Skeletal muscle tissue (tissue), 4 donors: ENCODE measurements around the gene FBXO28. TPM values are rescaled to one million over a fixed set of nuclear protein-coding genes. Genes with fewer than 3 reads are reported as not detected.
"Not testable (repeated sequence)": the region's sequence is repeated elsewhere in the genome, so short reads cannot be mapped to it uniquely, and the experiment has no call there.

ENCODE experiments used
- H3K27ac ChIP-seq: one replicate; pipeline ENCODE4 v1.7.0; 2013; ENCODE audit warnings: mild to moderate bottlenecking, low read depth, low read length, inconsistent platforms
- H3K27me3 ChIP-seq, 3 donors: one replicate each; pipeline ENCODE4 v1.7.0; 2013; ENCODE audit warnings: low read length in 3 of 3; ENCODE audit not compliant: control insufficient read depth in 3 of 3, insufficient read depth in 3 of 3
- H3K36me3 ChIP-seq, 3 donors: one replicate each; pipeline ENCODE4 v1.7.0; 2013; ENCODE audit warnings: low read length in 3 of 3; ENCODE audit not compliant: control insufficient read depth in 3 of 3, insufficient read depth in 3 of 3
- H3K4me1 ChIP-seq, 3 donors: one replicate each; pipeline ENCODE4 v1.7.0; 2013; ENCODE audit warnings: low read length in 3 of 3, mild to moderate bottlenecking in 3 of 3; ENCODE audit not compliant: control insufficient read depth in 3 of 3, insufficient read depth in 3 of 3
- H3K4me3 ChIP-seq, 3 donors: one replicate each; pipeline ENCODE4 v1.7.0; 2013; ENCODE audit warnings: low read length in 3 of 3
- H3K9ac ChIP-seq, 3 donors: one replicate each; pipeline ENCODE4 v1.7.0; 2013; ENCODE audit warnings: low read length in 3 of 3, mild to moderate bottlenecking in 3 of 3, moderate library complexity in 2 of 3, low read depth in 1 of 3
- H3K9me3 ChIP-seq, 3 donors: one replicate each; pipeline ENCODE4 v1.7.0; 2013; ENCODE audit warnings: low read length in 3 of 3; ENCODE audit not compliant: control insufficient read depth in 3 of 3
- total RNA-seq: library from RNA; depleted of rRNA; stranded (reverse); fragments of >200 nt; gene quantifications from one replicate; pipeline ENCODE4 v1.2.3, GENCODE V29; 2014
- donor health status: Osteomylitis.

Gene FBXO28
- total RNA-seq, 1 donor from 2014 or later: 19.3 TPM

- not testable (repeated sequence) for H3K4me1 ChIP-seq, H3K36me3 ChIP-seq, H3K9me3 ChIP-seq, H3K27me3 ChIP-seq, H3K9ac ChIP-seq, H3K27ac ChIP-seq, H3K4me3 ChIP-seq
These were observed 34.3 kb upstream of the FBXO28 start for GRCh38 chr1:224079644-224080043.

- H3K9ac ChIP-seq: no peak overlapping the region
These were observed 33.7 kb upstream of the FBXO28 start for GRCh38 chr1:224080115-224080774.

GRCh38 chr1:224081604-224082003 lies 32.3 kb upstream of the FBXO28 start:
- H3K36me3 ChIP-seq: no peaks in the 10 kb centered on the region
- no peak overlapping the region for H3K9ac ChIP-seq
- no peak overlapping the region for H3K27ac ChIP-seq
- H3K4me1 ChIP-seq: no peaks in the 10 kb centered on the region
- no peak overlapping the region for H3K4me3 ChIP-seq
- H3K27me3 ChIP-seq: peaks cover 0 to 6% (median 4%) of the 10 kb centered on the region in 3 donors
- H3K9me3 ChIP-seq: no peaks in the 10 kb centered on the region

More at GRCh38 chr1:224080115-224080774, 33.7 kb upstream of the FBXO28 start:
- no peak overlapping the region for H3K4me3 ChIP-seq
- no peak overlapping the region for H3K27ac ChIP-seq
- no peaks in the 10 kb centered on the region for H3K4me1 ChIP-seq
- no peaks in the 10 kb centered on the region for H3K36me3 ChIP-seq
- H3K9me3 ChIP-seq: no peaks in the 10 kb centered on the region
- H3K27me3 ChIP-seq: peaks cover 0 to 6% (median 4%) of the 10 kb centered on the region in 3 donors

GRCh38 chr1:224082146-224082545 lies 31.8 kb upstream of the FBXO28 start:
- H3K4me3 ChIP-seq: no peak overlapping the region
- no peak overlapping the region for H3K27ac ChIP-seq
- no peaks in the 10 kb centered on the region for H3K4me1 ChIP-seq
- H3K27me3 ChIP-seq: peaks cover 0 to 6% (median 4%) of the 10 kb centered on the region in 3 donors
- no peaks in the 10 kb centered on the region for H3K9me3 ChIP-seq
- H3K9ac ChIP-seq: no peak overlapping the region
- no peaks in the 10 kb centered on the region for H3K36me3 ChIP-seq

GRCh38 chr1:224084867-224085266 lies 29.0 kb upstream of the FBXO28 start:
- no peaks in the 10 kb centered on the region for H3K36me3 ChIP-seq
- H3K27ac ChIP-seq: no peak overlapping the region
- peaks cover 0 to 4% (median 3%) of the 10 kb centered on the region in 3 donors for H3K27me3 ChIP-seq
- H3K9ac ChIP-seq: no peak overlapping the region
- no peaks in the 10 kb centered on the region for H3K4me1 ChIP-seq
- H3K9me3 ChIP-seq: no peaks in the 10 kb centered on the region
- no peak overlapping the region for H3K4me3 ChIP-seq

- Histone ChIP-seq H3K27me3 (peaks cover 0 to 4% (median 3%) of the 10 kb centered on the region in 3 donors), H3K9me3 (no peaks in the 10 kb centered on the region), H3K36me3 (no peaks in the 10 kb centered on the region), H3K27ac (no peak overlapping the region), H3K4me3 (no peak overlapping the region), H3K9ac (no peak overlapping the region), H3K4me1 (no peaks in the 10 kb centered on the region)
These were observed 28.3 kb upstream of the FBXO28 start for GRCh38 chr1:224085421-224086108.

- Histone ChIP-seq H3K36me3 (no peaks in the 10 kb centered on the region), H3K9ac (no peak overlapping the region), H3K9me3 (no peaks in the 10 kb centered on the region), H3K27ac (no peak overlapping the region), H3K4me3 (no peak overlapping the region), H3K27me3 (peaks cover 0 to 4% (median 0%) of the 10 kb centered on the region in 3 donors), H3K4me1 (no peaks in the 10 kb centered on the region)
These were observed 26.6 kb upstream of the FBXO28 start for GRCh38 chr1:224087286-224087794.

- no peaks in the 10 kb centered on the region for H3K36me3 ChIP-seq
- no peak overlapping the region for H3K9ac ChIP-seq
- H3K27ac ChIP-seq: no peak overlapping the region
- H3K27me3 ChIP-seq: peaks cover 0 to 4% (median 0%) of the 10 kb centered on the region in 3 donors
- no peaks in the 10 kb centered on the region for H3K4me1 ChIP-seq
- no peak overlapping the region for H3K4me3 ChIP-seq
- H3K9me3 ChIP-seq: no peaks in the 10 kb centered on the region
These were observed 24.3 kb upstream of the FBXO28 start for GRCh38 chr1:224089583-224089982.

GRCh38 chr1:224090116-224090515 lies 23.8 kb upstream of the FBXO28 start:
- no peaks in the 10 kb centered on the region for H3K36me3 ChIP-seq
- no peaks in the 10 kb centered on the region for H3K9me3 ChIP-seq
- H3K27ac ChIP-seq: no peak overlapping the region
- peaks cover 0 to 4% (median 0%) of the 10 kb centered on the region in 3 donors for H3K27me3 ChIP-seq
- H3K9ac ChIP-seq: no peak overlapping the region
- no peak overlapping the region for H3K4me3 ChIP-seq
- H3K4me1 ChIP-seq: no peaks in the 10 kb centered on the region

GRCh38 chr1:224092111-224092510 lies 21.8 kb upstream of the FBXO28 start:
- no peaks in the 10 kb centered on the region for H3K4me1 ChIP-seq
- no peak overlapping the region for H3K9ac ChIP-seq
- H3K36me3 ChIP-seq: no peaks in the 10 kb centered on the region
- no peak overlapping the region for H3K27ac ChIP-seq
- no peaks in the 10 kb centered on the region for H3K9me3 ChIP-seq
- H3K4me3 ChIP-seq: no peak overlapping the region
- peaks cover 0 to 6% (median 4%) of the 10 kb centered on the region in 3 donors for H3K27me3 ChIP-seq
